NCI-H2196 treated with DMSO at 0.1 percent for 48 hours (cell line): Measurements from ENCODE around the gene OR5J2.
"Not testable (repeated sequence)": the region's sequence is repeated elsewhere in the genome, so short reads cannot be mapped to it uniquely, and the experiment has no call there.

ENCODE experiments used
- DNase-seq: peaks from one replicate; lab custom pipeline; 2025; ENCODE audit not compliant: unreplicated experiment; lab: John Stamatoyannopoulos, UW

Gene OR5J2

DNA sequence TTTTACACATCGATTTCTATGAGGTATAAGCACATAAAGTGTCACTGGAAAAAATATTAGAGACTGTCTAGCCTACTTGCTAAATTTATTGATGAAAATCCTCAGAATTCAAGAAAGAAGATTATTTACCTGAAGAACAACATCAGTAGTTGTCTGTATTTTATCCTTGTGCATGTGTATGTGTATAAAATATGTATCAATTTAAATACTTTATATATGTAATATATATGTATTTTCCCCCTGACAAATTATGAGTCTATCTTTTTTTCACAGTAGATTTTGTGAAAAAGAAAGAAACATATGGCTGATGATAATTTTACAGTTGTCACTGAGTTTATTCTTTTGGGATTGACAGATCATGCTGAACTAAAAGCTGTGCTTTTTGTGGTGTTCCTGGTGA is at the start of gene OR5J2:
Gene OR5J2, plus strand, starts transcription at position 301 of the 400 bp plus-strand sequence. Its CDS starts 0 bp downstream, at position 301.
- no peak for DNase-seq

GRCh38 chr11:56140151-56140661 is 36.2 kb upstream of the OR5J2 start, which contains the start of gene OR8J3:
TSS of gene OR8J3 (minus strand) at chr11:56140201. CDS start at chr11:56137718, 2,483 bp downstream.
- DNase-seq = no peak

GRCh38 chr11:56143681-56144080 is 32.7 kb upstream of the OR5J2 start:
- DNase-seq = not testable (repeated sequence)

DNA sequence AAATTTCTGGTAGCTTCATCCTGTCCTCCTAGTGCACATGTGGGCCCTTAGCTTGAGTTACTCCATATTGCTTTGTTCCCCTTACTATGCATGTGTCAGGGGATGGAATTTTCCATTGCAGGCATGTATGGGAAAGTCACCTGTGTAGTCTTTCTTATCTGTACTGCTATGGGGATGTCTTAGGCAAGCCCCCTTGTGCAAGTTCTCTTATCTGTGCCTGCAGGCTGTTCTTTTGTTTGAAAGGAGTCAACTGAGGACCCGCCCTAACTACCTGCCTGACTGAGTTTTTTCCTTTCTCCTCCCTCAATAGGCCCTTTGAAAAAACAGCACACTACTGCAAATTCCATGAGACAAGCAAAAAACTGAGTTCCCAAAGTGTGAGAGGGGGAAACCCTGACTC is 25.0 kb upstream of the OR5J2 start:
- no peak for DNase-seq

DNA sequence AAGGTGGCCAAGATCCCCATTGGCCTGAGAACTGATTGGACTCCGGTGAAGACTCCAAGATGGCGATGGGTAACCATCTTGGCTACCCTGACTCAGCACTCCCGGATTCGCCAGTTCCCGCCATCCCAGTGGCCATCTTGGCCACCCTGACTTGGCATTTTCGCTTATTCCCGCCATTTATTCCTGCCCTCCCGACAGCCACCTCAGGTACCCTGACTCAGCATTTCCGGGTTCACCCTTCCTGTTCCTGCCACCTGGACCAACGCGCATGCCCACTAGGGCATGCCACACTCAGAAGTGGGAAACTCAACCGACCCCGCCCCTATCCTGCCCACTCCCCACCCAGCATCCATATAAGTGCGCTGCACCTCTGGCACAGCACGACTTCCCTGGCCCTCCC is 24.1 kb upstream of the OR5J2 start:
- DNase-seq = no peak

DNA sequence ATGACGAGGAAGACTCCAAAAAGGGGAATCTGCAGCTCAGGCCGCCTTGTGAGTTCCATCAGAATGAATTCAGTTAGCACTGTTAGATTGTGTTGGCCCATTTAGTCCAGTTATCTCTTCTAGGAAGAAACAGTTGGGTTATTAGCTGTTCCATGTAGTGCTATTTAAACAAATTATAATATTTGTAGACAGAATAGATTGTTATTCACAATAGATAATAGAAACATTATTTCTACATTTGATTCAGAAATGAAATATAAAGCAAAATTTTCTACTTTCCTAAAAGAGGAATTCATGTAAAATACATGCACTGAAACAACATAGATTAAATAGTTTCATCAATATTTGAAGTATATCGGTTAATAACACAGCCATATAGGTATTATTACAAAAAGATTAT is 16.2 kb upstream of the OR5J2 start, which contains the start of gene OR8K5:
Gene OR8K5, minus strand, starts transcription at position 101 of the 400 bp plus-strand sequence. Its CDS starts 0 bp downstream, at position 101.
- DNase-seq = no peak

- no peak for DNase-seq
These were observed 12.6 kb upstream of the OR5J2 start for GRCh38 chr11:56163804-56164203.

- DNase-seq = no peak
These were observed 4.1 kb upstream of the OR5J2 start for GRCh38 chr11:56172256-56172830.

DNA sequence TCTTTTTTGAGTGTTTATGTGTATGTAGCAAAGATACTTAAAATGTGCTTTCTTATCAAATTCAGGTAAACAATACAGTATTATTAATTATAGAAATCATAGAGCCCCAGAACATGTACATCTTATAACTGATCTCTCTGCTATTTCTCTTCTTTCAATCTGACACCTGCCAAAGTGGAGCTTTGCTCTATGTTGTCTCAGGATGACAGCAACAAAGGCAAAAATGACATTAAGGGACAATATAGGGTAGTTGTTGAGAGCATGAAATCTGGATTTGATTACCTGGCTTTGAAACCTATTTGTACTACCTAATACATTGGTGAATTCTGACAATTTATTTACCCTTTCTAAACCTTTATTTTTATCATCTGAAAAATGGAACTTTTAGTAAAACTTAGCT is 7.0 kb downstream of the OR5J2 start:
- DNase-seq = no peak

DNA sequence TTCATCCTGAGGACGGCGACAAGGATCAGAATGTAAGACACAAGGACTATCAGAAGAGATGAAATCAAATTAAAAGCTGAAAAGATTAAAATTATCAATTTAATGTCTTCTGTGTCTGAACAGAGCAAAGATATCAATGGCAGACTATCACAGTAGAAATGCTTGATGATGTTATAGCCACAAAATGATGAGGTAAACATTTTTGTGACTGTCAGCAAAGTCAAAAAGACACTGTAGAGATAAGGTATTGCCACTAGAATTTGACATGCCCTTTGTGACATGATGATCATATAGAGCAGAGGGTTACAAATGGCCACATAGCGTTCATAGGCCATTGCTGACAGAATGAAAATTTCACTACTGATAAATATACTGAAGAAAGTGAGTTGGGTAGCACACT is 12.2 kb downstream of the OR5J2 start:
- no peak for DNase-seq

- no peak for DNase-seq
These were observed 20.3 kb downstream of the OR5J2 start for GRCh38 chr11:56196705-56197104.

DNA sequence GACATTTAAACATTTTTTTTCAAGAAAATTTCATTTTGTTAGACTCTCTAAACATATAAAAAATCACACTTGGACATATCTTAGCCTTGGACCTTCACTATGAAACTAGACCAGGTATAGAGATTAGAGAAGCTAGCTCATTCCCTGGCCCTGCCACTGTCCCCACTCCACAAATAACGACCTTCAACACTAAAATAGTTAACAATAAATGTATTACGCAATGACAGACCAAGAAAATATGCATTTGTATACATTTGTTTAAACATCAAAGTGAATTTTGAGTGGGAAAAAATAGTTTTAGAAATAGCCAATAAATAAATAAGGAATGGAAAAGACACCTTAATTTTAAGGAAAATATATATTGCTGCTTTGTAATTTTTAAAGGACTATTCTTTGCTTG is 20.9 kb downstream of the OR5J2 start:
- no peak for DNase-seq

DNA sequence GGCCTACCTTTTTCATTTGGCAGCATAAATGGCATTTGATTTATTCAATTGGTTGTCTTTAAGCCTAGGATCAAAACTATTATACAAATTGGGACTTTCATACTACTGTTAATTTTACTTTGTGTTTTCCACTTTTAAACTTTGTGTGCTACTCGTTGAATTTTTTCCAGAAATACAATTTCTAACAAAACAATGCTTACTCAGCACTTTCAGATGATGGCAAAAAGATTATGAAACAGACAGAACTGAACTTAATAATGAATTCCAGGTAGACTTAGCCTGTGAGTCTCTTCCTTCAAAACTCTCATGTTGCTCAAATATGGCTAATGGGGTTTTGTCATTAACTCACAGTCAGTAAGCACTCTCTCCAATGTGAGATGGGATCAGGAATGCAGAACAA is 31.4 kb downstream of the OR5J2 start:
- DNase-seq = no peak

GRCh38 chr11:56214537-56214936 is 38.1 kb downstream of the OR5J2 start:
- DNase-seq = no peak

DNA sequence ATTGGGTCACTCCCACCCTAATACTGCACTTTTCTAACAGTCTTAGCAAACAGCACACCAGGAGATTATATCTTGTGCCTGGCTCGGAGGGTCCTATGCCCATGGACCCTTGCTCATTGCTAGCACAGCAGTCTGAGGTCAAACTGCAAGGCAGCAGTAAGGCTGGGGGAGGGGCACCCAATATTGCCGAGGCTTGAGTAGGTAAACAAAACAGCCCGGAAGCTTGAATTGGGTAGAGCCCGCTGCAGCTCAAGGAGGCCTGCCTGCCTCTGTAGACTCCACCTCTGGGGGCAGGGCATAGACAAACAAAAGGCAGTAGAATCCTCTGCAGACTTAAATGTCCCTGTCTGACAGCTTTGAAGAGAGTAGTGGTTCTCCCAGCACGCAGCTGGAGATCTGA is 43.3 kb downstream of the OR5J2 start:
- not testable (repeated sequence) for DNase-seq
